ENCODE results near the gene RETREG3.

The RETREG3 gene

DNA sequence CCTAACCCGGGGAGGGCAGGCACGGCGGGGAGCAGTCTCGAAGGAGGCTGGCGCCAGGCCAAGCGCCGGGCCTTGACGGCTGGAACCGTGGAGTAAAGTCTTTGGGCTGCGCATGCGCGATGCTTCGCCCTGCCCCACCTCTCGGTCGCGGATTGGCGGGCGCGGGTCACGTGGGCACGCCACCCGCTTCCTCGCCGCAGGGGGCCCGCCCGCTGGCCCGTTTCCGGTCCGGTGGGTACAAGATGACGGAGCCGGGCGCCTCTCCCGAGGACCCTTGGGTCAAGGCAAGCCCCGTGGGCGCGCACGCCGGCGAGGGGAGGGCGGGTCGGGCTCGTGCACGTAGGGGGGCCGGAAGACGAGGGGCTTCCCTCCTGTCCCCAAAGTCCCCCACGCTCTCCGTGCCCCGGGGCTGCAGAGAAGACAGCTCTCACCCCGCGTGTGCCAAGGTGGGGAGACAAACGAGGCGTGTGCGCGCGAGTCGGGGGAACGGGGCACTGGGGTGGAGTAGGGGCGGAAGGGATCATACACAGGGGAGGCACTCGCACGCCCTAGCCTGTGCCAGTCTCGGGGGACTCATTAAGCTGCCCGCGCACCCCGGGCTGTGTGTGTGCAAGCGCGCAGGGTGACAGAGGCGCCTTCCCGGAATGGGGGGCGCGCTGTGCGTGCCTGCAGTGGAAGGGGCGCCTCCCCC lies 42.1 kb downstream of the RETREG3 start, which contains the start of gene MLX:
MLX (plus strand) TSS at position 218 of the 691 bp plus-strand sequence; CDS start at position 243, 25 bp downstream.
- peak within 1 kb of the TSS; percentile 83 for H3K4me3 ChIP-seq (ENCODE audit: low read length)
- TF ChIP-seq, protein P1, sequence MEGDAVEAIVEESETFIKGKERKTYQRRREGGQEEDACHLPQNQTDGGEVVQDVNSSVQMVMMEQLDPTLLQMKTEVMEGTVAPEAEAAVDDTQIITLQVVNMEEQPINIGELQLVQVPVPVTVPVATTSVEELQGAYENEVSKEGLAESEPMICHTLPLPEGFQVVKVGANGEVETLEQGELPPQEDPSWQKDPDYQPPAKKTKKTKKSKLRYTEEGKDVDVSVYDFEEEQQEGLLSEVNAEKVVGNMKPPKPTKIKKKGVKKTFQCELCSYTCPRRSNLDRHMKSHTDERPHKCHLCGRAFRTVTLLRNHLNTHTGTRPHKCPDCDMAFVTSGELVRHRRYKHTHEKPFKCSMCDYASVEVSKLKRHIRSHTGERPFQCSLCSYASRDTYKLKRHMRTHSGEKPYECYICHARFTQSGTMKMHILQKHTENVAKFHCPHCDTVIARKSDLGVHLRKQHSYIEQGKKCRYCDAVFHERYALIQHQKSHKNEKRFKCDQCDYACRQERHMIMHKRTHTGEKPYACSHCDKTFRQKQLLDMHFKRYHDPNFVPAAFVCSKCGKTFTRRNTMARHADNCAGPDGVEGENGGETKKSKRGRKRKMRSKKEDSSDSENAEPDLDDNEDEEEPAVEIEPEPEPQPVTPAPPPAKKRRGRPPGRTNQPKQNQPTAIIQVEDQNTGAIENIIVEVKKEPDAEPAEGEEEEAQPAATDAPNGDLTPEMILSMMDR (conservative IDR thresholded peaks at IDR 0.05; ENCODE audit: low read depth, low read length), result no peak
- no peak for DNase-seq (ENCODE audit: low read depth)

DNA sequence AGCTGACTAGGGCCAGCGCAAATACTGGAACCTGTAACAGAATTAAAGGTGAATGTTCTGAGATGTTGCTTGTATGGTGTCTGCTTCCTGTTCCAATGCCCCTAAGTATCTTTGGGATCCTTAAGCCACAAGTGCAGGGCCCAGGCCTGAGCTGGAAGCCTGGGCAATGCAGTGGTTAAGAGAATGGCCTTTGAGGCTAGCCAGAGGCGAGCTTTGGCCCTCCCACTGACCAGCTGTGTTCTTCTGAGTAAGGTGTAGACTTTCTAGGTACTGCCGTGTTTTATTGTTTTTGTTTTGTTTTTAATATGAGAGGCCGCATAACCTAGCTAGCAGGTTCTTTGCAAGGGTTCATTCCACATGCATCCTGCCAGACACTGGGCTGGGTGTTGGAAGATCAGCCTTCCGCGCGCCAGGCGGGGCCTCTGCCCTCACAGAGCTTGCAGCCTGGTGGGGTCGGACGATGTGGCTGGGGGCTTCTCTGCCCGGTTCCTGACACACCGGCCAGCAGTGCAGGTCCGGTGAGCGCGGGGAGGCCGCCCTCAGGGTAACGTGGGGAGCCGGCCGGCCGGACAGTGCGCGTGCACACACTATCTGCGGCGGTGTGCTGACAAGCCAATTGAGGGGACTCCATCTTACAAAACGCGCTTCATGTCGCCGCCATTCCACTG lies 42.8 kb downstream of the RETREG3 start:
- DNase-seq (ENCODE audit: low read depth), result no peak
- TF ChIP-seq, protein P1 (conservative IDR thresholded peaks at IDR 0.05; ENCODE audit: low read depth, low read length), result no peak
- H3K4me3 ChIP-seq (ENCODE audit: low read length), result peak overlapping the region; percentile 83

- no peak overlapping the region for H3K4me3 ChIP-seq (ENCODE audit: low read length)
- TF ChIP-seq, protein P1 (conservative IDR thresholded peaks at IDR 0.05; ENCODE audit: low read depth, low read length), result no peak
- no peak for DNase-seq (ENCODE audit: low read depth)
Measured at GRCh38 chr17:42565523-42566214, 43.5 kb downstream of the RETREG3 start.

DNA sequence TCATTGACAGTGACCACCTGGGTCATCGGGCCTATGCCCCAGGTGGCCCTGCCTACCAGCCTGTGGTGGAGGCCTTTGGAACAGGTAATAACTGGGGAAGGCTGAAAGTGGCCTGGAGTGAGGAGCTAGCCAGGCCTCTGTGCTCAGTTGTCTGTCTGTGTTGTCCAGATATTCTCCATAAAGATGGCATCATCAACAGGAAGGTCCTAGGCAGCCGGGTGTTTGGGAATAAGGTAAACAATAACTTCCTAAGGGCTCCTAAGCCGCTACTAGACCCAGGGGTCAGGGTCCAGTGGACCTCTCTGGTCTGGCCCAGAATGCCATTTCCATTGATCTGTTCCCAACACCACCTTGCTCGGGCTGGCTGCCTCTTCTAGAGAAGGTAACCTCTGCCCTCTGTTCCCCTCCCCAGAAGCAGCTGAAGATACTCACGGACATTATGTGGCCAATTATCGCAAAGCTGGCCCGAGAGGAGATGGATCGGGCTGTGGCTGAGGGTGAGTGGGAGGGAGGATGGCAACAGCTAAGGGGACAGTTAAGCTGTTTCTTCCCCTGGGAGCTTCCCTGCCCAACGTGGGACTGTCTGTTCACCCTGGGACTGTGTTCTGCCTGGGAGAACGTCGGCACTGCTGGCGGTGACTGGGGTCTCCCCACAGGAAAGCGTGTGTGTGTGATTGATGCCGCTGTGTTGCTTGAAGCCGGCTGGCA lies 44.2 kb downstream of the RETREG3 start:
- no peak overlapping the region for H3K4me3 ChIP-seq (ENCODE audit: low read length)
- no peak for DNase-seq (ENCODE audit: low read depth)
- TF ChIP-seq, protein P1 (conservative IDR thresholded peaks at IDR 0.05; ENCODE audit: low read depth, low read length), result no peak

DNA sequence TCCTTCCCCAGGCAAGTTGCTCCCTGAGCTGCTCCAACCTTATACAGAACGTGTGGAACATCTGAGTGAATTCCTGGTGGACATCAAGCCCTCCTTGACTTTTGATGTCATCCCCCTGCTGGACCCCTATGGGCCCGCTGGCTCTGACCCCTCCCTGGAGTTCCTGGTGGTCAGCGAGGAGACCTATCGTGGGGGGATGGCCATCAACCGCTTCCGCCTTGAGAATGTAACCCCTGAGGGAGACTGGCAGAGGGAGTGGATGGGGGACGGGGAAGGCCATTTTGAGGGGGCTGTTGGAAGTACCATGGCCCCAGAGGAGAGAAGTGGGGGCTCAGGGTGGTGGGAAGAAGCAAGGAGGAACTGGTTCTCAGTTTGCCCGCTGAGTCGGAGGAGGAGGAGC lies 45.2 kb downstream of the RETREG3 start:
- DNase-seq (ENCODE audit: low read depth), result no peak
- TF ChIP-seq, protein P1 (conservative IDR thresholded peaks at IDR 0.05; ENCODE audit: low read depth, low read length), result no peak
- no peak overlapping the region for H3K4me3 ChIP-seq (ENCODE audit: low read length)

DNA sequence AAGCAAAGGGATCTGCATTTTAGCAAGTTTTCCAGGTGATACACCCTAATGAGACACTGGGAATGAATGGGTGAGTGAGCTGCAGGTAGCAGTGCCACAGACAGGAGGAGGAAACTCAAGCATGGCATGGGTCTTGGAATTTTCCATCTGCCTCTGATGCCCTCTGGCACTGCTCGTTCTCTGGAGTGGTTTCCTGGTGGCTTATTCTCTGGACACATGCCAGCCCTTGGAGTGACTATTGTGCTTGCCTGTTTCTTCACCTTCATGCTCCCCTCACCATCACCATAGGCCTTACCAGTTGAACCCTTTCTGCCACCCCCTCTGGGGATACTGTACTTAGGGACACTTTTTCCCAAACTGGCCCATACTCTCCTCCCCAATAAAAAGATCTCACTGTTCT lies 45.6 kb downstream of the RETREG3 start:
- TF ChIP-seq, protein P1 (conservative IDR thresholded peaks at IDR 0.05; ENCODE audit: low read depth, low read length), result no peak
- DNase-seq (ENCODE audit: low read depth), result no peak
- H3K4me3 ChIP-seq (ENCODE audit: low read length), result peak overlapping the region; percentile 93

Measured in retinal pigment epithelial cell (primary cell).